Loucy (cell line): ENCODE data around the gene ZNF284.

Experiments
- EZH2phosphoT487 ChIP-seq: fragments of 200-600 bp; IDR thresholded peaks from 2 replicates; pipeline ENCODE4 v1.6.1; 2018; ENCODE audit warnings: antibody characterized with exemption, mild to moderate bottlenecking, moderate library complexity, borderline replicate concordance
- TF ChIP-seq, protein P1 (sequence below): fragments of 200-600 bp; sonication (generic); conservative IDR thresholded peaks from 2 replicates; pipeline ENCODE4 v1.5.1; 2014; ENCODE audit warnings: mild to moderate bottlenecking, antibody characterized with exemption, low read length

GRCh38 chr19:44076325-44076724 is 4.4 kb downstream of the ZNF284 start:
- TF ChIP-seq, protein P1, sequence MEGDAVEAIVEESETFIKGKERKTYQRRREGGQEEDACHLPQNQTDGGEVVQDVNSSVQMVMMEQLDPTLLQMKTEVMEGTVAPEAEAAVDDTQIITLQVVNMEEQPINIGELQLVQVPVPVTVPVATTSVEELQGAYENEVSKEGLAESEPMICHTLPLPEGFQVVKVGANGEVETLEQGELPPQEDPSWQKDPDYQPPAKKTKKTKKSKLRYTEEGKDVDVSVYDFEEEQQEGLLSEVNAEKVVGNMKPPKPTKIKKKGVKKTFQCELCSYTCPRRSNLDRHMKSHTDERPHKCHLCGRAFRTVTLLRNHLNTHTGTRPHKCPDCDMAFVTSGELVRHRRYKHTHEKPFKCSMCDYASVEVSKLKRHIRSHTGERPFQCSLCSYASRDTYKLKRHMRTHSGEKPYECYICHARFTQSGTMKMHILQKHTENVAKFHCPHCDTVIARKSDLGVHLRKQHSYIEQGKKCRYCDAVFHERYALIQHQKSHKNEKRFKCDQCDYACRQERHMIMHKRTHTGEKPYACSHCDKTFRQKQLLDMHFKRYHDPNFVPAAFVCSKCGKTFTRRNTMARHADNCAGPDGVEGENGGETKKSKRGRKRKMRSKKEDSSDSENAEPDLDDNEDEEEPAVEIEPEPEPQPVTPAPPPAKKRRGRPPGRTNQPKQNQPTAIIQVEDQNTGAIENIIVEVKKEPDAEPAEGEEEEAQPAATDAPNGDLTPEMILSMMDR: no peak
- TF ChIP-seq EZH2phosphoT487: no peak
